ENCODE measurements around the gene OR4N2.
"Not testable (repeated sequence)": the region's sequence is repeated elsewhere in the genome, so short reads cannot be mapped to it uniquely, and the experiment has no call there.

The OR4N2 gene, protein sequence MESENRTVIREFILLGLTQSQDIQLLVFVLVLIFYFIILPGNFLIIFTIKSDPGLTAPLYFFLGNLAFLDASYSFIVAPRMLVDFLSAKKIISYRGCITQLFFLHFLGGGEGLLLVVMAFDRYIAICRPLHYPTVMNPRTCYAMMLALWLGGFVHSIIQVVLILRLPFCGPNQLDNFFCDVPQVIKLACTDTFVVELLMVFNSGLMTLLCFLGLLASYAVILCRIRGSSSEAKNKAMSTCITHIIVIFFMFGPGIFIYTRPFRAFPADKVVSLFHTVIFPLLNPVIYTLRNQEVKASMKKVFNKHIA

DNA sequence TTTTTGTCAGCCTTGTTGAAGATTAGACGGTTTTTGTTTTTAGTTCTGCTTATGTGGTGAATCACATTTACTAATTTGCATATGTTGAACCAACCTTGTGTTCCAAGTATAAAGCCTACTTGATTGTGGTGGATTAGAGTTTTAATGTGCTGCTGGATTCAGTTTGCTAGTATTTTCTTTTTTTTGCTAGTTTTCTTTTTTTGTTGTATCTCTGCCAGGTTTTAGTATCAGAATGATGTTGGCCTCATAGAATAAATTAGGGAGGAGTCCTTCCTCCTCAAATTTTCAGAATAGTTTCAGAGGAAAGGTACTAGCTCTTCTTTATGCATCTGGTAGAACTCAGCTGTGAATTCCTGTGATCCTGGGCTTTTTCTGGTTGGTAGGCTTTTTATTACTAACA lies at the start of gene OR4N2:
TSS of gene OR4N2 (plus strand) at position 301 of the 400 bp plus-strand sequence. CDS start 23,679 bp downstream, outside the sequence.
- not testable (repeated sequence) for DNase-seq (ENCODE audit: low read depth)

- DNase-seq (ENCODE audit: low read depth) = no peak
Measured at GRCh38 chr14:19754172-19754571, 49.4 kb upstream of the OR4N2 start.

- not testable (repeated sequence) for DNase-seq (ENCODE audit: low read depth)
Measured at GRCh38 chr14:19771491-19771890, 32.1 kb upstream of the OR4N2 start.

GRCh38 chr14:19771895-19772430 lies 31.6 kb upstream of the OR4N2 start:
- DNase-seq (ENCODE audit: low read depth) = no peak

GRCh38 chr14:19772454-19772853 lies 31.1 kb upstream of the OR4N2 start:
- not testable (repeated sequence) for DNase-seq (ENCODE audit: low read depth)

GRCh38 chr14:19773204-19773603 lies 30.4 kb upstream of the OR4N2 start, which contains the start of gene OR4M1:
Gene OR4M1 (plus strand): TSS chr14:19773504. CDS start chr14:19780323, 6,819 bp downstream.
- not testable (repeated sequence) for DNase-seq (ENCODE audit: low read depth)

DNA sequence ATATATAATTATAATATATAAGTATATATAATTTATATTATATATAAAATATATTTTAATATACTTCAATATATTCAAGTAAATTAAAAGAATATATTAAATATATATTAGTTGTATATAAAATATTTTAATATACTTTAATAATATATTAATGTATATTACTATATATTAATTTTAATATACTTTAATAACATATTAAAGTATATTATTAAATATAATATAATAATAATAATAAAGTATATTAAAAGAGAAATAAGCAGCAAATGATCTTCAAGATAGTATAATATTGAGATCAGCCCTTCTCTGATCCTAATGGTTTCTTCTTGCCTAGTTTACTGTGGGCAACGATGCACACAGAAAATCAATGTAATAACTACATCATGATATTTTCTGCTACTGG lies 28.0 kb upstream of the OR4N2 start:
- no peak for DNase-seq (ENCODE audit: low read depth)

GRCh38 chr14:19785848-19786247 lies 17.7 kb upstream of the OR4N2 start:
- DNase-seq (ENCODE audit: low read depth) = not testable (repeated sequence)

GRCh38 chr14:19787318-19787717 lies 16.3 kb upstream of the OR4N2 start:
- not testable (repeated sequence) for DNase-seq (ENCODE audit: low read depth)

GRCh38 chr14:19788150-19788549 lies 15.4 kb upstream of the OR4N2 start:
- DNase-seq (ENCODE audit: low read depth) = not testable (repeated sequence)

DNA sequence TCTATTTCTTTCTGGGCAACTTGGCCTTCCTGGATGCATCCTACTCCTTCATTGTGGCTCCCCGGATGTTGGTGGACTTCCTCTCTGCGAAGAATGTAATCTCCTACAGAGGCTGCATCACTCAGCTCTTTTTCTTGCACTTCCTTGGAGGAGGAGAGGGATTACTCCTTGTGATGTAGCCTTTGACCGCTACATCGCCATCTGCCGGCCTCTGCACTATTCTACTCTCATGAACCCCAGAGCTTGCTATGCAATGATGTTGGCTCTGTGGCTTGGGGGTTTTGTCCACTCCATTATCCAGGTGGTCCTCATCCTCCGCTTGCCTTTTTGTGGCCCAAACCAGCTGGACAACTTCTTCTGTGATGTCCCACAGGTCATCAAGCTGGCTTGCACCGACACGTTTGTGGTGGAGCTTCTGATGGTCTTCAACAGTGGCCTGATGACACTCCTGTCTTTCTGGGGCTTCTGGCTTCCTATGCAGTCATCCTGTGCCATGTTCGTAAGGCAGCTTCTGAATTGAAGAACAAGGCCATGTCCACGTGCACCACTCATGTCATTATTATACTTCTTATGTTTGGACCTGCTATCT lies 7.0 kb upstream of the OR4N2 start:
- not testable (repeated sequence) for DNase-seq (ENCODE audit: low read depth)

GRCh38 chr14:19799880-19800279 lies 3.7 kb upstream of the OR4N2 start:
- DNase-seq (ENCODE audit: low read depth) = no peak

GRCh38 chr14:19800282-19801117 lies 3.1 kb upstream of the OR4N2 start:
- no peak for DNase-seq (ENCODE audit: low read depth)

- no peak for DNase-seq (ENCODE audit: low read depth)
Measured at GRCh38 chr14:19801118-19801464, 2.5 kb upstream of the OR4N2 start.

- not testable (repeated sequence) for DNase-seq (ENCODE audit: low read depth)
Measured at GRCh38 chr14:19813171-19813920, 9.8 kb downstream of the OR4N2 start.

GRCh38 chr14:19819879-19820278 lies 16.3 kb downstream of the OR4N2 start:
- not testable (repeated sequence) for DNase-seq (ENCODE audit: low read depth)

DNA sequence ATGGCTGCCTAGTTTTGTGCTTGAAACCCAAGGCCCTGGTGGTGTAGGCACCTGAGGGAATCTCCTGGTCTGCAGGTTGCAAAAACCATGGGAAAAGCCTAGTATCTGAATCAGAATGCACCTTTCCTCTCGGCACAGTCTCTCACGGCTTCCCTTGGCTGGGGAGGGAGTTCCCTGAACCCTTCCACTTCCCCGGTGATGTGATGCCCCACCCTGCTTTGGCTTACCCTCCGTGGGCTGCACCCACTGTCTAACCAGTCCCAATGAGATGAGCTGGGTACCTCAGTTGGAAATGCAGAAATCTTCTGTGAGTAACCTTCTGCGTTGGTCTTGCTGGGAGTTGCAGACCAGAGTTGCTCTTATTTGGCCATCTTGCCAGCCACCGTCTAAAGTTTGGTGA lies 17.4 kb downstream of the OR4N2 start:
- not testable (repeated sequence) for DNase-seq (ENCODE audit: low read depth)

- no peak for DNase-seq (ENCODE audit: low read depth)
Measured at GRCh38 chr14:19823178-19823577, 19.6 kb downstream of the OR4N2 start.

DNA sequence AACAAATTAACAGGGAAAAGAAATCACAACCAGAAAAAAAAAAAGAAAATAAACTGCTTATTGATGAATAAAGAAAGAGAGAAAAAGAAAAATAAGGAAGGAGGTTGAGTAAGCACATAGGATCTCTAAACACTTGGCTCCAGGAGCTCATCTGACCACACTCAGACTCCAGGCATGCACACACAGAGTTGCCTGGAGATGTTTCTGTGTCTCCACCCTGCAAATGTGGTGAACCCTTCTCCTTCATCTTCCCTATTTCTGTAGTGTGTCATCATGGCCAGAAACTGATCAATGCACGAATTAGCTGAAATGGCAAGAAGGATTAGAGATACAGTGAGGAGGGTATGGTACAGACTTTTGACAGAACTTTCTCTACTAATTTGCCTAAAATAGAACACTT lies 20.2 kb downstream of the OR4N2 start:
- DNase-seq (ENCODE audit: low read depth) = no peak

GRCh38 chr14:19827626-19828244 lies 24.2 kb downstream of the OR4N2 start:
- not testable (repeated sequence) for DNase-seq (ENCODE audit: low read depth)

GRCh38 chr14:19828314-19828713 lies 24.7 kb downstream of the OR4N2 start:
- no peak for DNase-seq (ENCODE audit: low read depth)
